Limb (tissue), 2 donors: ENCODE data around the gene TSPAN18.

Source experiments
- DNase-seq, 2 donors: peaks; one replicate each; pipeline ENCODE4 v3.0.0-alpha.2; 2016; ENCODE audit errors: extremely low spot score in 2 of 2

TSPAN18 gene

GRCh38 chr11:44886790-44887140, 160.0 kb downstream of the TSPAN18 start:
- DNase-seq = no peak

- DNase-seq = no peak
Measured at GRCh38 chr11:44887636-44888035, 160.9 kb downstream of the TSPAN18 start.

GRCh38 chr11:44889266-44889665, 162.5 kb downstream of the TSPAN18 start:
- DNase-seq = no peak

- DNase-seq = no peak
Measured at GRCh38 chr11:44892843-44893242, 166.1 kb downstream of the TSPAN18 start.

GRCh38 chr11:44893308-44893822, 166.6 kb downstream of the TSPAN18 start:
- DNase-seq = peak; percentile 21 to 50

GRCh38 chr11:44893846-44894617, 167.3 kb downstream of the TSPAN18 start:
- peak; percentile 73 to 85 for DNase-seq

- peak in 1 of 2 donors; percentile 62 for DNase-seq
Measured at GRCh38 chr11:44899959-44900358, 173.2 kb downstream of the TSPAN18 start.

GRCh38 chr11:44901120-44901633, 174.4 kb downstream of the TSPAN18 start:
- no peak for DNase-seq

- DNase-seq = no peak
Measured at GRCh38 chr11:44901786-44902185, 175.0 kb downstream of the TSPAN18 start.

GRCh38 chr11:44903035-44903434, 176.3 kb downstream of the TSPAN18 start:
- no peak for DNase-seq

- no peak for DNase-seq
Measured at GRCh38 chr11:44903518-44903917, 176.8 kb downstream of the TSPAN18 start.

GRCh38 chr11:44904261-44905020, 177.7 kb downstream of the TSPAN18 start:
- no peak for DNase-seq

- no peak for DNase-seq
Measured at GRCh38 chr11:44905131-44905866, 178.5 kb downstream of the TSPAN18 start.

- DNase-seq = no peak
Measured at GRCh38 chr11:44906649-44907048, 179.9 kb downstream of the TSPAN18 start.

- DNase-seq = no peak
Measured at GRCh38 chr11:44909557-44909956, 182.8 kb downstream of the TSPAN18 start.

GRCh38 chr11:44910591-44910990, 183.8 kb downstream of the TSPAN18 start:
- no peak for DNase-seq

- peak; percentile 92 to 93 for DNase-seq
Measured at GRCh38 chr11:44911029-44911814, 184.5 kb downstream of the TSPAN18 start.

GRCh38 chr11:44912270-44912987, 185.7 kb downstream of the TSPAN18 start:
- no peak for DNase-seq

GRCh38 chr11:44913502-44913901, 186.7 kb downstream of the TSPAN18 start:
- DNase-seq = no peak

GRCh38 chr11:44914105-44914504, 187.3 kb downstream of the TSPAN18 start:
- DNase-seq = no peak
